ENCODE data around the gene ARAP1.

DNA sequence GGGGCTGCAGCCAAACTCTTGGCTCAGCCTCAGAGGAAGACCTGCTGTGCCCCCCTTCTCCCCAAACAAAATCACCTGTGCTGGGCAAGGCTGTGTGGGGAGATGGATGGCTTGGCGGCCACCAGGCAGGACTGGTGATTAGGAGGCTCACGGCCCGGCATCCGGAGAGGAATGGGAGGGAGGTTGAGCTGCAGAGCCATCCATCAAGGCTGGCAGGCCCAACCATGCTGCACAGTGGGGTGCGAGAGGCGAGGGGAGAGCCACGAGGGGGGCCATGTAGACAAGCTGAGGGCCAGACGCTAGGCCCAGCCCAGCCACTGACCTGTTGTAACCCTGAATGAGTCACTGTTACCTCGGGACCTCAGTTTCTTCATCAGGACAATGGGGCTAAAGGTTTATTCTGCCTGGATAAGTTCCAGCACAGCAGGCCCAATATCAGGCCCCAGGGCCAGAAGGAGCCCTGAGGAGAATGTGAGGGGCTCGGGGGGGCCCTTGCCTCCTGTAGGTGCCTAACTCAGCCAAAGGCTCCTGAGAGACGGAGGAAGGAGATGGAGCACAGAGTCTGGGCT, 96.2 kb downstream of the ARAP1 start:
- TF ChIP-seq, protein P1, sequence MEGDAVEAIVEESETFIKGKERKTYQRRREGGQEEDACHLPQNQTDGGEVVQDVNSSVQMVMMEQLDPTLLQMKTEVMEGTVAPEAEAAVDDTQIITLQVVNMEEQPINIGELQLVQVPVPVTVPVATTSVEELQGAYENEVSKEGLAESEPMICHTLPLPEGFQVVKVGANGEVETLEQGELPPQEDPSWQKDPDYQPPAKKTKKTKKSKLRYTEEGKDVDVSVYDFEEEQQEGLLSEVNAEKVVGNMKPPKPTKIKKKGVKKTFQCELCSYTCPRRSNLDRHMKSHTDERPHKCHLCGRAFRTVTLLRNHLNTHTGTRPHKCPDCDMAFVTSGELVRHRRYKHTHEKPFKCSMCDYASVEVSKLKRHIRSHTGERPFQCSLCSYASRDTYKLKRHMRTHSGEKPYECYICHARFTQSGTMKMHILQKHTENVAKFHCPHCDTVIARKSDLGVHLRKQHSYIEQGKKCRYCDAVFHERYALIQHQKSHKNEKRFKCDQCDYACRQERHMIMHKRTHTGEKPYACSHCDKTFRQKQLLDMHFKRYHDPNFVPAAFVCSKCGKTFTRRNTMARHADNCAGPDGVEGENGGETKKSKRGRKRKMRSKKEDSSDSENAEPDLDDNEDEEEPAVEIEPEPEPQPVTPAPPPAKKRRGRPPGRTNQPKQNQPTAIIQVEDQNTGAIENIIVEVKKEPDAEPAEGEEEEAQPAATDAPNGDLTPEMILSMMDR (IDR thresholded peaks at IDR 0.05 in 8 of 11, conservative IDR thresholded peaks at IDR 0.05 in 3 of 11), result no peak
- TF ChIP-seq POLR2A (IDR thresholded peaks at IDR 0.05) (no peak), POLR2AphosphoS5 (IDR thresholded peaks at IDR 0.05) (no peak)

Measured in spleen (tissue), 7 donors.